ENCODE results near the gene RGPD6.
"Not testable (repeated sequence)": the region's sequence is repeated elsewhere in the genome, so short reads cannot be mapped to it uniquely, and the experiment has no call there.

- not testable (repeated sequence) for TF ChIP-seq CTCF, EZH2, EZH2phosphoT487 (IDR thresholded peaks at IDR 0.05)
Observed at GRCh38 chr2:110465312-110465711, 111.7 kb downstream of the RGPD6 start.
